Gastrocnemius medialis (tissue), 4 donors: Measurements from ENCODE around the gene FLT4. TPM values are rescaled to one million over a fixed set of nuclear protein-coding genes. Genes with fewer than 3 reads are reported as not detected.

Experiments used
- ATAC-seq, 2 donors: fragments of 150-250 bp; one replicate each; pipeline ENCODE4 v1.9.1; 2016
- DNase-seq, 2 donors: peaks; one replicate each; pipeline ENCODE4 v3.0.0-alpha.2; 2019
- H3K27ac ChIP-seq, 4 donors: fragments of 200-600 bp; sonication (generic); 1 replicate in 1 of 4; 2 replicates in 3 of 4; pipeline ENCODE4 v1.5.1; 2016 to 2018; ENCODE audit warnings: mild to moderate bottlenecking in 2 of 4, moderate library complexity in 1 of 4
- H3K27me3 ChIP-seq, 3 donors: fragments of 200-600 bp; sonication (generic) in 2 of 3; 1 replicate in 1 of 3; 2 replicates in 2 of 3; pipeline versions ENCODE4 v1.5.1 to v1.6.0; 2016 to 2019; ENCODE audit warnings: mild to moderate bottlenecking in 1 of 3, moderate library complexity in 1 of 3
- H3K36me3 ChIP-seq, 2 donors: fragments of 200-600 bp; sonication (generic) in 1 of 2; one replicate each; pipeline ENCODE4 v1.5.1; 2017 to 2018
- H3K4me1 ChIP-seq, 2 donors: fragments of 200-600 bp; sonication (generic) in 1 of 2; one replicate each; pipeline ENCODE4 v1.5.1; 2016 to 2017; ENCODE audit warnings: mild to moderate bottlenecking in 2 of 2
- H3K4me3 ChIP-seq, 4 donors: fragments of 200-600 bp; sonication (generic) in 3 of 4; 1 replicate in 1 of 4; 2 replicates in 3 of 4; pipeline ENCODE4 v1.5.1; 2016 to 2019; ENCODE audit warnings: mild to moderate bottlenecking in 2 of 4
- H3K9me3 ChIP-seq, 3 donors: fragments of 200-600 bp; sonication (generic) in 2 of 3; 1 replicate in 1 of 3; 2 replicates in 2 of 3; pipeline ENCODE4 v1.5.1; 2016 to 2019
- CTCF ChIP-seq, 5 experiments: fragments of 450-650 bp in 3 of 5; fragments of 200-600 bp in 2 of 5; sonication (generic) in 2 of 5; IDR thresholded peaks in 4 of 5; conservative IDR thresholded peaks in 1 of 5; 1 replicate in 4 of 5; 2 replicates in 1 of 5; pipeline ENCODE4 v1.5.1; 2016 to 2019; ENCODE audit warnings: antibody characterized with exemption in 5 of 5, mild to moderate bottlenecking in 3 of 5, moderate library complexity in 3 of 5
- POLR2A ChIP-seq, 2 donors: fragments of 450-650 bp; IDR thresholded peaks; one replicate each; pipeline ENCODE4 v1.6.1; 2017; ENCODE audit warnings: antibody characterized with exemption in 2 of 2, mild to moderate bottlenecking in 2 of 2, moderate library complexity in 2 of 2
- in situ Hi-C, 4 donors: fragments of 200-750 bp; cut with MboI; loops; one replicate each; pipeline versions ENCODE4 v1.15.0 to v1.8.0; 2017; ENCODE audit warnings: low sequenced_read_pairs in 4 of 4
- intact Hi-C: fragments of 100-400 bp; cut with DNase I; formaldehyde crosslinking; loops from one replicate; pipeline ENCODE4 v1.15.1; 2023; ENCODE audit warnings: low total_unique reads
- total RNA-seq, 4 donors: library from RNA; depleted of rRNA; stranded (reverse); fragments of >200 nt; gene quantifications; one replicate each; pipeline versions ENCODE4 v1.1.0 to v1.2.3, GENCODE V29; 2016

The FLT4 gene
- total RNA-seq, 4 donors from 2014 or later, result 2.6 to 4.7 (median 2.9) TPM

DNA sequence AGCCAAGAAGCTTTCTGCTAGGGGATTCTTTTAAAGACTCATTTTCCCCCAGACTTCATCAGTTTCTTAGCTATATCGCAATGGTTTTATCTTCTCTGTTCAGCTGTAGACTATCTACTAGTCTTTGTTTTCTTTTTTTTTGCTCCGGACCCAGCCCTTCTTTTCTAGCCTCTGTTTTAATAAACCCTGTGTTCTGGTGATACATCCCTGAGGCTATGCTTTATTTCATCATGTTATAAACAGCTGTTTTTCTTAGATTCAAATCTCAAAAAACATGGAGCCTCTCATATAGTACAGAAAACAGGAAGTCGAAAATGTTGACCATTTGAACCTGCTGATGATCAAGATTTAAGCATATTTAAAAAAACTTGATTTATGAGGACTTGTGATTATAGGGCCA is 95.9 kb downstream of the FLT4 start:
- Histone ChIP-seq H3K27ac (no peak overlapping the region), H3K4me3 (no peak overlapping the region), H3K9me3 (no peaks in the 10 kb centered on the region), H3K36me3 (peaks cover 0 to 17% of the 10 kb centered on the region in 2 donors), H3K27me3 (no peaks in the 10 kb centered on the region), H3K4me1 (peaks cover 0 to 4% of the 10 kb centered on the region in 2 donors)
- intact Hi-C loops (no loop called here), in situ Hi-C loops (no loop called here)
- ATAC-seq, result no peak
- DNase-seq, result no peak
- TF ChIP-seq CTCF (IDR thresholded peaks at IDR 0.05 in 4 of 5, conservative IDR thresholded peaks at IDR 0.05 in 1 of 5) (no peak), POLR2A (IDR thresholded peaks at IDR 0.05) (no peak)

Other genes with a start within 250 kb of the FLT4 start
- gene CNOT6, start 155.2 kb downstream of the FLT4 start, total RNA-seq, result 10 to 100 TPM in 1 of 4 donors, 1 to 10 TPM in 3; 4.1 to 12.0 (median 6.4) TPM
- gene SCGB3A1, start 58.1 kb downstream of the FLT4 start, total RNA-seq, result not detected
- not detected for gene OR2Y1, start 90.5 kb upstream of the FLT4 start, total RNA-seq
- gene MGAT1, start 153.2 kb upstream of the FLT4 start, total RNA-seq, result 100 to 1,000 TPM; 100 to 138 (median 115) TPM
- 10 to 100 TPM in 2 of 4 donors, 1 to 10 TPM in 2; 8.9 to 14.7 (median 10.2) TPM for gene ZFP62, start 211.7 kb upstream of the FLT4 start, total RNA-seq
- under 1 TPM in 3 of 4 donors, not detected in 1; 0.20 to 0.59 (median 0.22) TPM for gene BTNL8, start 249.6 kb upstream of the FLT4 start, total RNA-seq